Keratinocyte (primary cell): ENCODE results near the gene CD244. TPM values are rescaled to one million over a fixed set of nuclear protein-coding genes. Genes with fewer than 3 reads are reported as not detected.

Experiments
- DNase-seq: peaks from one replicate; pipeline ENCODE4 v3.0.0-alpha.2; 2011; ENCODE audit warnings: low read depth, missing footprints, low spot score
- FAIRE-seq: peaks from 2 replicates; lab custom pipeline; 2011; peaks lifted over from hg19 to GRCh38; lab: Jason Lieb, UNC
- H2AFZ ChIP-seq: 2 replicates; pipeline ENCODE4 v1.6.0; 2012; ENCODE audit warnings: low read length, control low read depth, inconsistent platforms; ENCODE audit not compliant: control insufficient read depth
- H3K27ac ChIP-seq: 2 replicates; pipeline ENCODE4 v1.5.1; 2011; ENCODE audit warnings: low read length; ENCODE audit not compliant: control insufficient read depth, insufficient read depth
- H3K27me3 ChIP-seq: 3 replicates; pipeline ENCODE4 v1.6.0; 2011; ENCODE audit warnings: low read length; ENCODE audit not compliant: control insufficient read depth, insufficient read depth; ENCODE audit errors: extremely low read depth
- H3K36me3 ChIP-seq, 2 experiments: 2 replicates in 1 of 2; 3 replicates in 1 of 2; pipeline ENCODE4 v1.5.1; 2011; ENCODE audit warnings: low read length in 2 of 2, mild to moderate bottlenecking in 1 of 2; ENCODE audit not compliant: control insufficient read depth in 2 of 2, insufficient read depth in 2 of 2; ENCODE audit errors: extremely low read depth in 1 of 2
- H3K4me1 ChIP-seq: 3 replicates; pipeline ENCODE4 v1.5.1; 2011; ENCODE audit warnings: low read length; ENCODE audit not compliant: control insufficient read depth, insufficient read depth; ENCODE audit errors: extremely low read depth
- H3K4me2 ChIP-seq: 3 replicates; pipeline ENCODE4 v1.6.0; 2011; ENCODE audit warnings: low read depth, low read length; ENCODE audit not compliant: control insufficient read depth, insufficient read depth; ENCODE audit errors: extremely low read depth
- H3K4me3 ChIP-seq, 3 experiments: fragments of 200-600 bp in 1 of 3; sonication (generic) in 1 of 3; 2 replicates in 2 of 3; 3 replicates in 1 of 3; pipeline ENCODE4 v1.5.1; 2011 to 2016; ENCODE audit warnings: low read length in 3 of 3, mild to moderate bottlenecking in 3 of 3, control low read depth in 2 of 3, inconsistent platforms in 1 of 3, low read depth in 1 of 3, mixed read lengths in 1 of 3, mixed run types in 1 of 3, moderate library complexity in 1 of 3; ENCODE audit not compliant: control insufficient read depth in 2 of 3, insufficient read depth in 2 of 3; ENCODE audit errors: extremely low read depth in 1 of 3
- H3K79me2 ChIP-seq: 2 replicates; pipeline ENCODE4 v1.6.0; 2012; ENCODE audit warnings: low read length; ENCODE audit not compliant: control insufficient read depth, insufficient read depth
- H3K9ac ChIP-seq: 3 replicates; pipeline ENCODE4 v1.6.0; 2011; ENCODE audit warnings: low read length; ENCODE audit not compliant: control insufficient read depth, insufficient read depth; ENCODE audit errors: extremely low read depth
- H3K9me1 ChIP-seq: 3 replicates; pipeline ENCODE4 v1.6.0; 2011; ENCODE audit warnings: low read length; ENCODE audit not compliant: control insufficient read depth, insufficient read depth; ENCODE audit errors: extremely low read depth
- H3K9me3 ChIP-seq: 2 replicates; pipeline ENCODE4 v1.5.1; 2012; ENCODE audit warnings: low read depth, low read length; ENCODE audit not compliant: control insufficient read depth
- H4K20me1 ChIP-seq: 3 replicates; pipeline ENCODE4 v1.6.0; 2011; ENCODE audit warnings: low read length; ENCODE audit not compliant: control insufficient read depth, insufficient read depth; ENCODE audit errors: extremely low read depth
- CTCF ChIP-seq, 3 experiments: IDR thresholded peaks in 1 of 3; conservative IDR thresholded peaks in 1 of 3; optimal IDR thresholded peaks in 1 of 3; 2 replicates in 2 of 3; 3 replicates in 1 of 3; pipeline versions ENCODE3 to v1.5.1; 2011; ENCODE audit warnings: low read length in 3 of 3, mild to moderate bottlenecking in 3 of 3, moderate library complexity in 2 of 3, control low read depth in 1 of 3, inconsistent platforms in 1 of 3; ENCODE audit not compliant: insufficient read depth in 2 of 3; ENCODE audit errors: extremely low read depth in 1 of 3
- EZH2 ChIP-seq: IDR thresholded peaks from one replicate; pipeline ENCODE4 v1.6.1; 2012; ENCODE audit warnings: inconsistent platforms, mild to moderate bottlenecking, low read length, moderate library complexity
- dilution Hi-C: fragments of 300-500 bp; cut with MboI; formaldehyde crosslinking; loops from one replicate; pipeline ENCODE4 v1.7.0; 2020; ENCODE audit warnings: low sequenced_read_pairs; ENCODE audit not compliant: extremely low pct_ligation_motif_present
- polyA plus RNA-seq, 5 experiments: library from polyadenylated mRNA; depleted of rRNA in 3 of 5; stranded (reverse) in 3 of 5; stranded (forward) in 1 of 5; unstranded in 1 of 5; fragments of >200 nt; gene quantifications; 1 replicate in 1 of 5; 2 replicates in 3 of 5; 3 replicates in 1 of 5; pipeline versions ENCODE4 v1.2.1 to v1.2.3, GENCODE V29; 2011 to 2012; ENCODE audit warnings: missing spikeins in 2 of 5, low read depth in 1 of 5, low replicate concordance in 1 of 5

The CD244 gene
- polyA plus RNA-seq, 1 donor (not counting 4 experiments of a cell fraction or from before 2014, with no cell fraction given) = not detected

- no peak for DNase-seq
- Histone ChIP-seq H3K79me2 (no peaks in the 10 kb centered on the region), H3K4me3 (no peak overlapping the region), H3K9me1 (no peaks in the 10 kb centered on the region), H2AFZ (no peak overlapping the region), H3K36me3 (no peaks in the 10 kb centered on the region), H3K4me1 (no peaks in the 10 kb centered on the region), H3K27ac (no peak overlapping the region), H3K9ac (no peak overlapping the region), H3K4me2 (no peak overlapping the region), H3K9me3 (no peaks in the 10 kb centered on the region), H4K20me1 (no peaks in the 10 kb centered on the region), H3K27me3 (no peaks in the 10 kb centered on the region)
- FAIRE-seq = no peak
- dilution Hi-C loops = no loop called here
- no peak for TF ChIP-seq CTCF (optimal IDR thresholded peaks at IDR 0.05 in 1 of 3, IDR thresholded peaks at IDR 0.05 in 1 of 3, conservative IDR thresholded peaks at IDR 0.05 in 1 of 3; ENCODE audit: extremely low read depth in 1 of 3, insufficient read depth in 2 of 3, low read length in 3 of 3)
- TF ChIP-seq EZH2 = no peak
Measured at GRCh38 chr1:160841079-160841478, 21.6 kb downstream of the CD244 start.

- no peak overlapping the region for H3K27ac ChIP-seq
- no peak for FAIRE-seq
- no peak overlapping the region for H2AFZ ChIP-seq
- H3K9me3 ChIP-seq = no peaks in the 10 kb centered on the region
- no peaks in the 10 kb centered on the region for H3K4me1 ChIP-seq
- dilution Hi-C loops = no loop called here
- H3K4me3 ChIP-seq = no peak overlapping the region
- DNase-seq = no peak
- H3K4me2 ChIP-seq = no peak overlapping the region
- no peaks in the 10 kb centered on the region for H3K27me3 ChIP-seq
- no peaks in the 10 kb centered on the region for H4K20me1 ChIP-seq
- no peak overlapping the region for H3K9ac ChIP-seq
- no peaks in the 10 kb centered on the region for H3K36me3 ChIP-seq
- H3K9me1 ChIP-seq = no peaks in the 10 kb centered on the region
- TF ChIP-seq EZH2 (no peak), CTCF (optimal IDR thresholded peaks at IDR 0.05 in 1 of 3, IDR thresholded peaks at IDR 0.05 in 1 of 3, conservative IDR thresholded peaks at IDR 0.05 in 1 of 3; ENCODE audit: extremely low read depth in 1 of 3, insufficient read depth in 2 of 3, low read length in 3 of 3) (no peak)
- H3K79me2 ChIP-seq = no peaks in the 10 kb centered on the region
Measured at GRCh38 chr1:160839746-160840145, 22.9 kb downstream of the CD244 start.
